Measurements from ENCODE around the gene PIGB. TPM values are rescaled to one million over a fixed set of nuclear protein-coding genes. Genes with fewer than 3 reads are reported as not detected.

Gene PIGB
- 6.9 TPM for total RNA-seq

DNA sequence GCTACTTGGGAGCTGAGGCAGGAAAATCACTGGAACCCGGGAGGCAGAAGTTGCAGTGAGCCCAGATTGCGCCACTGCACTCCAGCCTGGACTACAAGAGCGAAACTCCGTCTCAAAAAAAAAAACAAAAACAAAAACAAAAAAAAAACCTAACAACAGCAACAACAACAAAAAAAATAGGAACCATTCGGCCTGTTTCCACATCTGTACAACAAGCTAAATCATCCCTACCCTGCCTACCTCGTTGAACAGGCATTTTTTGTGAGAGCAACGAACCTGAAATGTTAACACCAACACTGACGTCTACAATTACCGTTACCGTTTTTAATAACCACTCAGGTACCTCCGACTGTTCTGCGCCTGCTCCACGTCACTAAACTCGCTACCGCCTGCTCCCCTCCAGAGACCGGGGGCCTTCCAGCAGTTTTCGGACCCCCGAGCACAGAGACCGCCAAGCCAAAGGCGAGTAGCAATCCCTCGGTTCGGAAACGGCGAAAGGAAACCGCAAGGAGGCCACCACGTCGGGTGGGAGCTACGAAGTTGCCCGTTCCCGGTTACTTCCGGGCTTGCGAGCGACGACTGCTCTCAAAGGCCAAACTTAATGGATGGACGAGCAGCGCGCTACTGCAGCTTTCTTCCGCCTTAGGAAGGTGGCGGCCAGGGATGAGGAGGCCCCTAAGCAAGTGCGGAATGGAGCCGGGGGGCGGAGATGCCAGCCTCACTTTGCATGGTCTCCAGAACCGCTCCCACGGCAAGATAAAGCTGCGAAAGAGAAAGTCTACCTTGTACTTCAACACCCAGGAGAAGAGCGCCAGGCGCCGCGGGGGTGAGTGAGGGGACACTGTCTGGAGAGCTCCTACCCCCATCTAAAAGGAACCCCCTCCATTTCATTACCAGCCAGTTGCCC is at the start of gene PIGB, which contains the start of gene PIGBOS1:
PIGB (plus strand) TSS at position 635 of the 907 bp plus-strand sequence; CDS start at position 664, 29 bp downstream.
PIGBOS1 (minus strand) TSS at position 536 of the 907 bp plus-strand sequence. CDS start 1,331 bp downstream, outside the sequence.
- no peaks in the 10 kb centered on the region for H3K27me3 ChIP-seq
- TF ChIP-seq, protein P1, sequence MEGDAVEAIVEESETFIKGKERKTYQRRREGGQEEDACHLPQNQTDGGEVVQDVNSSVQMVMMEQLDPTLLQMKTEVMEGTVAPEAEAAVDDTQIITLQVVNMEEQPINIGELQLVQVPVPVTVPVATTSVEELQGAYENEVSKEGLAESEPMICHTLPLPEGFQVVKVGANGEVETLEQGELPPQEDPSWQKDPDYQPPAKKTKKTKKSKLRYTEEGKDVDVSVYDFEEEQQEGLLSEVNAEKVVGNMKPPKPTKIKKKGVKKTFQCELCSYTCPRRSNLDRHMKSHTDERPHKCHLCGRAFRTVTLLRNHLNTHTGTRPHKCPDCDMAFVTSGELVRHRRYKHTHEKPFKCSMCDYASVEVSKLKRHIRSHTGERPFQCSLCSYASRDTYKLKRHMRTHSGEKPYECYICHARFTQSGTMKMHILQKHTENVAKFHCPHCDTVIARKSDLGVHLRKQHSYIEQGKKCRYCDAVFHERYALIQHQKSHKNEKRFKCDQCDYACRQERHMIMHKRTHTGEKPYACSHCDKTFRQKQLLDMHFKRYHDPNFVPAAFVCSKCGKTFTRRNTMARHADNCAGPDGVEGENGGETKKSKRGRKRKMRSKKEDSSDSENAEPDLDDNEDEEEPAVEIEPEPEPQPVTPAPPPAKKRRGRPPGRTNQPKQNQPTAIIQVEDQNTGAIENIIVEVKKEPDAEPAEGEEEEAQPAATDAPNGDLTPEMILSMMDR (IDR thresholded peaks at IDR 0.05) = peak in 1 of 3 experiments; percentile 13
- TF ChIP-seq POLR2AphosphoS5 (IDR thresholded peaks at IDR 0.05; ENCODE audit: insufficient read depth in 1 of 2, low read depth in 1 of 2) (peak; percentile 84 to 89), POLR2A (IDR thresholded peaks at IDR 0.05) (no peak)
- H3K9me3 ChIP-seq = no peaks in the 10 kb centered on the region
- DNase-seq (ENCODE audit: extremely low spot score in 2 of 2) = peak in 1 of 2 donors; percentile 89
- H3K4me1 ChIP-seq = peaks cover 32% of the 10 kb centered on the region
- intact Hi-C loops (cut with DNase I) = no loop called here
- peak within 1 kb of the TSS; percentile 73 for H3K27ac ChIP-seq
- H3K36me3 ChIP-seq = no peaks in the 10 kb centered on the region
- H3K4me3 ChIP-seq = peak within 1 kb of the TSS; percentile 69 to 80

DNA sequence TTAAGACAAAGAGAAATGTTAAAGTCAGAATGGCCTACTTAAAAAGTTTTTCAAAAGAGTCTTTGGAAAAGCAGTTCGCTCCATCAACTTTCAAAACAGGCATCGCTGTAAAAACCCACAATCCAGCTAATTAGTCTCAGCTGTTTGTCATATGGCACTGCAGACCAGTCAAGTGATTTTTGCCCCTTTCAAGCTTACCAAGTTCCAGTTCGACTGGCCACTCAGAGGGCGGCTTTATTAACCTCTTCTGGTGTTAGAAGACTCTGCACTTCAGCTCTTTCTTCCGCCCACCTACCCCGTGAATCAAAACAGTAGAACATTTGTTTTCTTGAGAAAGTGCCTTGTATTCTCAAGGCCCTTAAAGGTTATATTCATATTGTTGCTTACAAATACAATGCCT is 48.7 kb upstream of the PIGB start:
- H3K4me1 ChIP-seq = peaks cover 29% of the 10 kb centered on the region
- DNase-seq (ENCODE audit: extremely low spot score in 2 of 2) = no peak

DNA sequence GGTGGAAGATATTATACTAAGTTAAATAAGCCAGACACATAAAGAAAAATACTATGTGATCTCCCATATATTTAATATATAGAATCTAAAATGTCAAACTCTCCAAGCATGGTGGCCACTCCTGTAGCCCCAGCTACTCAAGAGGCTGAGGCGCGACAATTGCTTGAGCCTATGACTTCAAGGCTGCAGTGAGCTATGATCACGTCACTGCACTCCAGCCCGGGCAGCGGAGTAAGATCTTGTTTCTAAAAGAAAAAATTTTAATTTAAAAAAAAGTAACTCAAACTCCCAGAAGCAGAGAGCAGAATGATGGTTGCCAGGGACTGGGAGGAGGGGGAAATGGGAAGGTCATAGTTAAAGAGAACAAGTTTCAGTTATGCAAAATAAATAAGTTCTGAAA is 42.7 kb upstream of the PIGB start:
- no peak overlapping the region for H3K4me3 ChIP-seq
- no peaks in the 10 kb centered on the region for H3K9me3 ChIP-seq
- intact Hi-C loops (cut with DNase I) = no loop called here
- H3K27me3 ChIP-seq = no peaks in the 10 kb centered on the region
- no peak overlapping the region for H3K27ac ChIP-seq
- H3K4me1 ChIP-seq = peaks cover 17% of the 10 kb centered on the region
- TF ChIP-seq POLR2A (IDR thresholded peaks at IDR 0.05) = no peak
- TF ChIP-seq, protein P1 (IDR thresholded peaks at IDR 0.05) = no peak
- TF ChIP-seq POLR2AphosphoS5 (IDR thresholded peaks at IDR 0.05; ENCODE audit: insufficient read depth in 1 of 2, low read depth in 1 of 2) = no peak
- no peak for DNase-seq (ENCODE audit: extremely low spot score in 2 of 2)
- H3K36me3 ChIP-seq = no peaks in the 10 kb centered on the region

More for the DNA sequence above, 48.7 kb upstream of the PIGB start:
- intact Hi-C loops (cut with DNase I) = no loop called here
- no peak overlapping the region for H3K27ac ChIP-seq
- H3K27me3 ChIP-seq = no peaks in the 10 kb centered on the region
- H3K36me3 ChIP-seq = no peaks in the 10 kb centered on the region
- TF ChIP-seq, protein P1 (IDR thresholded peaks at IDR 0.05) = no peak
- TF ChIP-seq POLR2A (IDR thresholded peaks at IDR 0.05) = no peak
- no peak for TF ChIP-seq POLR2AphosphoS5 (IDR thresholded peaks at IDR 0.05; ENCODE audit: insufficient read depth in 1 of 2, low read depth in 1 of 2)
- H3K9me3 ChIP-seq = no peaks in the 10 kb centered on the region
- H3K4me3 ChIP-seq = no peak overlapping the region

DNA sequence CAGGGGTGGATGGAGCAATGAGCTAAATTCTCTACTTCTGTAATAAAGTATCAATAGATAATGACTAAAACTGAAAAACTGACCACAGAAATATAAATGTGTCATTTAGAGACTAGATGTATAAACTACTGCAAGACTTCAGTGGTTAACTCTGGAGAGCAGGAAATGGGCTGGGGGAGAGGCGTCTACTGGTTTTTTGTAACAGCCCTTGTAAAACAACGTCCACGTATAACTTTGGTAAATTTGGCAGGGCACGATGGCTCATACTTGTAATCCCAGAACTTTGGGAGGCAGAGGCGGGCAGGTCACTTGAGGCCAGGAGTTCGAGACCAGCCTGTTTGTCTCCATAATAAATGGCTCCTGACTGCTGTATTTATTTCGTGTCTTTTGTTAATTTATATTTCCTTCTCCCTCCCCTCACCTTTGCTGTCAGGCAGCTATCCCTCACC is 41.9 kb upstream of the PIGB start:
- intact Hi-C loops (cut with DNase I) = no loop called here
- Histone ChIP-seq H3K4me3 (no peak overlapping the region), H3K27ac (peak overlapping the region; percentile 5), H3K4me1 (peaks cover 25% of the 10 kb centered on the region), H3K27me3 (no peaks in the 10 kb centered on the region), H3K36me3 (no peaks in the 10 kb centered on the region), H3K9me3 (no peaks in the 10 kb centered on the region)
- TF ChIP-seq, protein P1 (IDR thresholded peaks at IDR 0.05) = no peak
- TF ChIP-seq POLR2A (IDR thresholded peaks at IDR 0.05) = no peak
- no peak for TF ChIP-seq POLR2AphosphoS5 (IDR thresholded peaks at IDR 0.05; ENCODE audit: insufficient read depth in 1 of 2, low read depth in 1 of 2)
- DNase-seq (ENCODE audit: extremely low spot score in 2 of 2) = no peak

Data from vagina (tissue), 2 donors.